Activated CD8-positive, alpha-beta memory T cell treated with anti-CD3 and anti-CD28 coated beads for 48 hours (primary cell): ENCODE data around the gene CDCA5.
A peak's percentile ranks its signal among the peaks of the same experiment; 100 is the strongest.

Experiments used
- DNase-seq, 3 experiments: peaks; one replicate each; pipeline ENCODE4 v3.0.0-alpha.2; 2020; ENCODE audit warnings: low read depth in 2 of 3, low spot score in 2 of 3

The CDCA5 gene

DNA sequence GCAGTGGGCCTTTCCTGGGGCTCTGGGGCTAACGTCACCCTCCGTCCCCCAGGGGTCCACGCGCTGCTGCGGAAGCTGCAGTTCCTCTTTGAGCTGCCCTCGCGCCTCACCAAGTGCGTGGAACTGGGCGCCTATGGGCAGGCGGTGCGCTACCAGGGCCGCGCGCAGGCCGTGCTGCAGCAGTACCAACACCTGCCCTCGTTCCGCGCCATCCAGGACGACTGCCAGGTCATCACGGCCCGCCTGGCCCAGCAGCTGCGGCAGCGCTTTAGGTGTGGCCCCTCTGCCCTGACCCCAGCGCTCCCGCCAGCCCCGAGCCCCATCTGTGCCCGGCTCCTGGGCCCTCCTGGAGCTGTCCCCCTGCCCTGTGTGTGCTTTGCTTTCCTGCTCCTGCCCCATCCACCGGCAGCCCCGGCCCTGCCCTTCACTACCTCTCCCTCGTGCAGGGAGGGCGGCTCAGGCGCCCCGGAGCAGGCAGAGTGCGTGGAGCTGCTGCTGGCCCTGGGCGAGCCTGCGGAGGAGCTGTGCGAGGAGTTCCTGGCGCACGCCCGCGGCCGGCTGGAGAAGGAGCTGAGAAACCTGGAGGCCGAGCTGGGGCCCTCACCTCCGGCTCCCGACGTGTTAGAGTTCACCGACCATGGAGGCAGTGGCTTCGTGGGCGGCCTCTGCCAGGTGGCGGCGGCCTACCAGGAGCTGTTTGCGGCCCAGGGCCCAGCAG lies 24.1 kb upstream of the CDCA5 start:
- DNase-seq: no peak

DNA sequence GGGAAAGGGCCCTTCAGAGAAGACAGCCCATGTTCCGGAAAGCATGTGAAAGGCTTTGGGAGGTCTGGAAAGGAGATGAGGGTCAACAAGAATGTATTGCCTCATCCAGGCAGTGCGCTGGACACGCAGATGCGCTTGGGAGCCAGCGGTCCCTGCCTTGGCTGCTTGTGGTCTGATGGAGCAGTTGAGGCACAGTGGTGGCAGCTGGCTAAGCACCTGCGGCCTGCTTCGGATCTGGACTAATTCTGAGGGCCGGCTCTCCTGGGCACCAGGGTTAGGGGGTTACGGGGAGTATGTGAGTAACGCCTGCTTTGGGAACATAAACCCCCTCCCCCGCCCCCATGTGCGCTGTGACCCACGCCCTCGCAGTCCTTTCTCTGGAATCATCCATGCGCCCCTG lies 23.2 kb upstream of the CDCA5 start:
- no peak for DNase-seq

DNA sequence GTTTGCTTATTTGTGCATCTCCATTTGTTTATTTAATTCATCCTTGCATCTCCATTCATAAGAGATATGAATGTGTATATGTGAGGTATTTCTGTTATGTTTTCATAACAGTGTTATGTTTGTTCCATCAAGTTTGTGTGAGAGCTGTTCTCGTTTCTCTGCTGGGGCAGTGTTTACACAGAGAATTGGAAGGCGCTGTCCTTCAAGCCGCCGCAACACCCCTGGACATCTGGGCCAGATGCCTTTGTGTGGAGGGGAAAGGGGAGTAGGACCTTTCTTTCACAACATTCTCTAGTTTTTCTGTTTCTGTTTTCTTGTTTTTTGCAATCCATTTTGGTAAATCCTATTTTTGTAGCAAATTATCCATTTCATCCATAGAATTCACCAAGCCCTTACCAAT lies 20.8 kb upstream of the CDCA5 start:
- DNase-seq: no peak

DNA sequence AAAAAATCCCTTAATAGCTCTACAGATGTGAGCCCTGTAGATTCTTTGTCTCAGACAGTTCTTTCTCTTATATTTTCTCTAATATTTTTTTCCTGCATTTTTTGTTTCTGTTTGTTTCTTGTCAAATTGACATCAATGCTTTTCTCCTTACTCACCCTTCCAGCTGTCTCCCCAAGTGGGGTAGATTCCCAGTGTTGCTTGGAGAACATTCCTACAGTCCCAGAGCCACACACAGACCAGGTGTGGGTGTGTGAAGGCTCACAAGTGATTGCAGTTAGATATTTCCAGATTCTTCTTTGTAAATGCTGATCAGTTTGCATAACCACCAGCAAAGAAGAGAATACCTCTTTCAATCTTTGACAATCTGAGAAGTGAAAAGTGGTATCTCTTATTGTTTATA lies 19.6 kb upstream of the CDCA5 start:
- DNase-seq: no peak

- no peak for DNase-seq
Observed at GRCh38 chr11:65102142-65103095, 18.6 kb upstream of the CDCA5 start.

DNA sequence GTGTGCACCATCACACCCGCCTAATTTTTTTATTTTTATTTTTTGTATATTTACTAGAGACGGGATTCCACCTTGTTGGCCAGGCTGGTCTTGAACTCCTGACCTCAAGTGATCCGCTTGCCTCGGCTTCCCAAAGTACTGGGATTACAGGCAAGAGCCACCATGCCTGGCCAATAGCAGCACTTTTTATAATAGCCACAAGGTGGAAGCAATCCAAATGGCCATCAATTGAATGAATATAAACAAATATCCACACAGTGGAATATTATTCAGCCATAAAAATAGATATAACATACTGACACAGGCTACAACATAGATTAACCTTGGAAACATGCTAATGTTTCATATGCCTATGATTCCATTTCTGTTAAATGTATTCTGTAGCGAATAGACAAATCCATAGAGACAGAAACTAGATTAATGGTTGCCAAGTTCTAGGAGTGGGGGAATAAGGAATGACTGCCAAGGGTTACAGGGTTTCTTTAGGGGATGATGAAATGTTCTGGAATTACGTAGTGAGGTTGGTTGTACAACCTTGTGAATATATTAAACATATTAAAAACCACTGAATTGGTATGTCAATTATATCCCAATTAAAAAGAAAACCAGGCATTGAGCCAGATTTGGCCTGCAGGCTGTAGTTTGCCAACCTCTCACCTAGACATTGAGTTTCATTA lies 17.0 kb upstream of the CDCA5 start:
- DNase-seq: no peak

GRCh38 chr11:65096926-65097325 lies 13.1 kb upstream of the CDCA5 start:
- DNase-seq: no peak

- DNase-seq: peak; percentile 60 to 73 (median 60)
Observed at GRCh38 chr11:65095974-65096806, 12.3 kb upstream of the CDCA5 start, which contains the start of gene VPS51. Gene VPS51 (plus strand): TSS chr11:65096214. CDS start chr11:65096251, 37 bp downstream.

DNA sequence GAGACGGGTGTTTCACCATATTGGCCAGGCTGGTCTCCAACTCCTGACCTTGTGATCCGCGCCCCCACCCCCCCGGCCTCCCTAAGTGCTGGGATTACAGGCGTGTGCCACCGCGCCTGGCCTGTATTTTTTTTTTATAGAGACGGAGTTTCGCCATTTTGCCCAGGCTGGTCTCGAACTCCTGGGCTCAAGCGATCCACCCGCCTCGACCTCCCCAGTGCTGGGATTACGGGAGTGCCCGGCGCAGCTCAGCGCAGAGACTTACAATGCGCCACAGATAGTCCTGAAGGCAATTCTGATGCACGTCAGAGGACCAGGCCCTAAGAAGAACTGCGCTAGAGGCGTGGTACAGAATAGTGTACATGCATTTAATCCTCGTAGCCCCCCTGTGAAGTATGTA lies 11.6 kb upstream of the CDCA5 start:
- no peak for DNase-seq

DNA sequence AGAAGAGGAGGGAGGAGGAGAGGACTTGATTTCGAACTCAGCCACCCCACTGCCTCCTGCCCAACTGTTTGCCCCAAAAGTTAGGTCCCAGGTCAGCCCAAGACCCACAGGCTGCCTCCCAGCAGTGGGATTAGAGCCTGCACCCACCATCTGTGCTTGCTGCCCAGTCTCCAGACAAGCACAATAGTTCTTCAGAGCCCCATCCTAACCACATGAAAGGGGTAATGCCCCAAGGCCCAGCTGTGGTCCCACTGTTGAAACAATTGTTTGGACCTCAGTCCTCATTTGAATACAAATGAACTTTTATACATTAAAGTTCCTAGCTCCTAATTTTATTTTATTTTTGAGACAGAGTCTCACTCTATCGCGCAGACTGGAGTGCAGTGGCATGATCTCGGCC lies 6.8 kb upstream of the CDCA5 start:
- DNase-seq: no peak

DNA sequence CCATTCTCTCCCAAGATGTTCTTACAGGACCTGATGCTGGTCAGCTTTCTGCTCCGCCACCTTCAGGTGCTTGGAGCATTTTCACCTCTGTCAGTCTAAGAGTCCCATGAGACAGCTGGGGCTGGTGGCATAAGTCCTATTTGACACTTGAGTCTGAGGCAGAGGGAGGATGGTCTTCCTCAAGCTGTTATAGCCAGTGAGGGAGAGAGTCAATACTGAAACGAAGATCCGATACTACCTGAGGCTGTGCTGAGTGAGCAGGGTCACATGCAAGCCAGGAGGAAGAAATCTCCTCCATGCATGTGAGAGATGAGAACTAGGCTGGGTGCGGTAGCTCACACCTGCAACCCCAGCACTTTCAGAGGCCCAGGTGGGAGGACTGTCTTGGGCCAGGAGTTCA lies 5.8 kb upstream of the CDCA5 start:
- no peak for DNase-seq

GRCh38 chr11:65087827-65088226 lies 4.0 kb upstream of the CDCA5 start:
- DNase-seq: no peak

- DNase-seq: no peak
Observed at GRCh38 chr11:65087216-65087615, 3.4 kb upstream of the CDCA5 start.

GRCh38 chr11:65086809-65087208 lies 3.0 kb upstream of the CDCA5 start:
- DNase-seq: no peak

DNA sequence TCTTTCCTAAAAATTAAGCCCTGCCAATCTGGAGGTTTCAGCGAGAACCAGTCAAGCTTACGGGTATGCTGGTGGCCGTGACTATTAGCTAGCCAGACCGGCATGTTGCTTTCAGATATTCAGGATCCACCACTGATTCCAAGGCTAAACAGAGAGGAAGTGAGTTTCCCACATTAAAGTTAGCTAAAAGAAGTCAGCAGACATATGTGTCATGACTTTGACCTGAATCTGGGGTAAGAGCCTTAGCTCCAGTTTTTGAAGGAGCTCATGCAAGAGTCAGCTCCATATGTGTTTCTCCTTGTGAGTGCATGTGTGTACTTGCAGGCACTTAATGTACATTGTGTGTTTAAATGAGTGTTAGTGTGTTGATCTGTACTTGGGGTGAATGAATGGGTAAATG lies 1.6 kb upstream of the CDCA5 start:
- DNase-seq: no peak

DNA sequence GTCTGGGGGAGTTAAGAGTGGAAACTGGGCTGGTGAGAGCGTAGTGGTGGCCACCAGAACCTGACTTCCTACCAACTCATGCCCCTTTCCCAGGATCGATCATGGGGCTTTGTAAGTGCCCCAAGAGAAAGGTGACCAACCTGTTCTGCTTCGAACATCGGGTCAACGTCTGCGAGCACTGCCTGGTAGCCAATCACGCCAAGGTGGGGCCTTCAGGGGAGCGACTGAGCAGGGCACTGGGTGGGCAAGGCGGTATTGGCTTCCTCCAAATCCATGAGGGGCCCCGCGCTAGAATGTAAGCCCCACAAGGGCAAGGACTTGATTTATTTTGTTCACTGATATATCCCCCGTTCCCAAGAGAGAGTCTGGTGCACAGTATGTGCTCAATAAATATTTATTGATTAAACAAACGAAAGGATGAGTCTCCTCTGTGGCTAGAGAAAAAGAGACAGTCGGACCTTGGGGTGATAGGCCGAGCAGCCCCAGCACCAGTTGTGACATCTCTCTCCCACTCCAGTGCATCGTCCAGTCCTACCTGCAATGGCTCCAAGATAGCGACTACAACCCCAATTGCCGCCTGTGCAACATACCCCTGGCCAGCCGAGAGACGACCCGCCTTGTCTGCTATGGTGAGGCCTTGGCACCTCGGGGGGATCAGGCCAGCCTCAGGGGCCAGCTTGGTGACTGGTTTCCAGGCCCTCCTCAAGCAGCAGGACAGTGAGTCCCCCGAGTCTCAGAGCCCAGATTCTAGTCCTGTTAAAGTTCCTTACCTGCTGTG lies 947 bp upstream of the CDCA5 start:
- no peak for DNase-seq

GRCh38 chr11:65083134-65083833 lies 556 bp downstream of the CDCA5 start:
- DNase-seq: no peak

DNA sequence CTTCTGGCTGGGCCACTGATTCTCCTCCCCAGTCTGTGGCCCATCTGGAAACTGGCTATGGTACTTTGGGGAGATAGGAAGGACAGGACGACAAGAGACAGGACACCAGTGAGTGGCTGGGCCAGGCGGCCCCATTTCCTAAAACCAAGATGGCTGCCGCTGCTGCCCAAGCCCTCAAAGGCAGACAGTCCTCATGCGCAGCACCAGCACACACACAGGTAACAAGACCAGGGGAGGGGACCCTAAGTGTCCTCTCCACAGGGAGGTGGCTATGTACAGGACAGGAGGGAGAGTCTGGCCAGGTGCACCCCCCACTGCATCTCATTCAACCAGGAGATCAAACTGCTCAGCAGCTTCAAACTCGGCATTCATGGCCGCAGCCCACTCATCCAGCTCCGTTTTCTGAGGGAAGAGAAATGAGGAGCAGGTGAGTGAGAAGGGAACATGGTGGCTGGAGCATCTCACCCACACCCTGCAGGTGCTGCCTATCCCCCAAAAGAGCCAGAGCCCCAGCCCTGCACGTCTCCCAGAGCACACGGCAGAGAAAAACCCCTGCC lies 5.0 kb downstream of the CDCA5 start:
- no peak for DNase-seq

DNA sequence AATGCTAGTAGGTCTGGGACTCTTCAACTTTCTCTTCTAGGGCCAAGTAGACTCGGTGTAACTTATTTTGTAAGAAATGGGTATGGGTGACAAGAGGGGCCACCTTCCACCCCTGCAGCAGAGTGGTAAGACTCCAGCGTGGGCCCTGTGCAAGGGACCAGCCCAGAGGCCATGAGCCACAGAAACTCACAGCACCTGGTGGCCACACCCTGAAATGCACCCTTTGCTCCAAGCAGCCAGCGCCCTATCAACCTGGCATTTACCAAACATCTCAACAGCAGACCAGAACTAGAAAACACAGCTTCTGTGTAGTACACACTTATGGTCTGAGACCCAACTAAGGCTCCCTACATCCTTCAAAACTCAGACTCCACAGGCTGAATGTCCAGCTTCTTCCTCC lies 5.7 kb downstream of the CDCA5 start:
- no peak for DNase-seq
